ENCODE data around the gene TRIM46.

- no peak for TF ChIP-seq MAX (IDR thresholded peaks at IDR 0.05)
- TF ChIP-seq USF1 (IDR thresholded peaks at IDR 0.05), result no peak
- no peak for TF ChIP-seq REST (IDR thresholded peaks at IDR 0.05; ENCODE audit: low read depth)
- TF ChIP-seq YY1 (IDR thresholded peaks at IDR 0.05; ENCODE audit: low read depth), result no peak
- TF ChIP-seq CREB1 (IDR thresholded peaks at IDR 0.05; ENCODE audit: low read depth), result no peak
- TF ChIP-seq EP300 (IDR thresholded peaks at IDR 0.05; ENCODE audit: borderline replicate concordance), result no peak
- no peak for TF ChIP-seq TAF1 (IDR thresholded peaks at IDR 0.05; ENCODE audit: low read depth)
- TF ChIP-seq TEAD4 (IDR thresholded peaks at IDR 0.05), result no peak
- TF ChIP-seq CEBPB (IDR thresholded peaks at IDR 0.05), result no peak
- TF ChIP-seq TCF12 (IDR thresholded peaks at IDR 0.05; ENCODE audit: low read depth), result no peak
- no peak for TF ChIP-seq RAD21 (IDR thresholded peaks at IDR 0.05; ENCODE audit: low read depth)
- TF ChIP-seq NFIC (IDR thresholded peaks at IDR 0.05), result no peak
Measured at GRCh38 chr1:155170101-155170785, 3.4 kb upstream of the TRIM46 start.

Measured in Ishikawa (cell line).